ENCODE results near the gene OCA2. TPM values are rescaled to one million over a fixed set of nuclear protein-coding genes. Genes with fewer than 3 reads are reported as not detected.

Gene OCA2
- total and polyA plus RNA-seq, 2 of the 13 experiments (the other 11 are each of a cell fraction or from before 2014, with no cell fraction given) = 0.02 to 0.05 TPM

DNA sequence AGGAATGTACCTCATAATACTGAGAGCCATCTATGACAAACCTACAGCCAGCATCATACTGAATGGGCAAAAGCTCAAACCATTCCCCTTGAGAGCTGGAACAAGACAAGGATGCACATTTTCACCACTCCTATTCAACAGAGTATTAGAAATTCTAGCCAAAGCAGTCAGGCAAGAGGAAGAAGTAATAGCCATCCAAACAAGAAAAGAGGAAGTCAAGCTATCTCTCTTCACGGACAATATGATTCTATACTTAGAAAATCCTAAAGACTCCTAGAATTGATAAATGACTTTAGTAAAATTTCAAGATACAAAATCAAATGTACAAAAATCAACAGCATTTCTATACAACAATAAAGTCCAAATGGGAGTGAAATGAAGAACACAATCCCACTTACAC, 30.2 kb downstream of the OCA2 start:
- H2AFZ ChIP-seq (ENCODE audit: low read length) = no peak overlapping the region
- H3K4me1 ChIP-seq (ENCODE audit: insufficient read depth, low read length) = no peaks in the 10 kb centered on the region
- ATAC-seq (no peak), DNase-seq (ENCODE audit: low spot score) (no peak), FAIRE-seq (no peak)
- no peak overlapping the region for H3K9ac ChIP-seq (ENCODE audit: insufficient read depth, low read depth, low read length)
- intact Hi-C loops (cut with micrococcal nuclease; ENCODE audit: unreplicated experiment) = no loop called here
- H3K4me2 ChIP-seq (ENCODE audit: low read depth, low read length) = no peak overlapping the region
- CTCF ChIA-PET (ENCODE audit: low intra/inter-chr PET ratio, low total read pairs) = no interaction called here
- H3K27ac ChIP-seq (ENCODE audit: extremely low read length, insufficient read depth, low read length) = no peak overlapping the region
- no TSS peak for BruUV-seq (replicated peaks)
- POLR2A ChIA-PET = no interaction called here
- no peaks in the 10 kb centered on the region for H3K27me3 ChIP-seq (ENCODE audit: control insufficient read depth in 1 of 2, insufficient read depth in 2 of 2, low read length in 2 of 2)
- no peaks in the 10 kb centered on the region for H3K9me3 ChIP-seq (ENCODE audit: low read length)
- 97% methylated on average over 1 of the region's 1 CpG for WGBS (ENCODE audit: low lambda C conversion rate)
- no peaks in the 10 kb centered on the region for H4K20me1 ChIP-seq (ENCODE audit: insufficient read depth, low read length)
- in situ Hi-C loops (cut with HindIII; ENCODE audit: extremely low pct_ligation_motif_present, low pct_unique_long_range_greater_than_20kb) = no loop called here
- H3K36me3 ChIP-seq (replicated peaks in 1 of 2; ENCODE audit: control insufficient read depth in 1 of 2, insufficient read depth in 2 of 2, low read length in 2 of 2) = no peaks in the 10 kb centered on the region
- H3K79me2 ChIP-seq (ENCODE audit: insufficient read depth, low read length) = no peaks in the 10 kb centered on the region
- H3K4me3 ChIP-seq (replicated peaks in 1 of 3; ENCODE audit: insufficient read depth in 1 of 3, low read depth in 2 of 3, low read length in 3 of 3) = no peak overlapping the region
- TF ChIP-seq PPARG (CRISPR knock-in tag; conservative IDR thresholded peaks at IDR 0.05) = no peak
- TF ChIP-seq HNRNPK (IDR thresholded peaks at IDR 0.05; ENCODE audit: low read depth, low read length, poor library complexity, severe bottlenecking) = no peak
- no peak for TF ChIP-seq ZNF296 (CRISPR knock-in tag; conservative IDR thresholded peaks at IDR 0.05)
- TF ChIP-seq ZSCAN21 (CRISPR knock-in tag; IDR thresholded peaks at IDR 0.05; ENCODE audit: borderline replicate concordance) = no peak
- TF ChIP-seq ZBTB8A (CRISPR knock-in tag; IDR thresholded peaks at IDR 0.05; ENCODE audit: borderline replicate concordance, low read depth) = no peak
- no peak for TF ChIP-seq SIX4 (CRISPR knock-in tag; IDR thresholded peaks at IDR 0.05)
- no peak for TF ChIP-seq ZNF660 (CRISPR knock-in tag; IDR thresholded peaks at IDR 0.05; ENCODE audit: borderline replicate concordance, low read depth)
- TF ChIP-seq, protein P1, sequence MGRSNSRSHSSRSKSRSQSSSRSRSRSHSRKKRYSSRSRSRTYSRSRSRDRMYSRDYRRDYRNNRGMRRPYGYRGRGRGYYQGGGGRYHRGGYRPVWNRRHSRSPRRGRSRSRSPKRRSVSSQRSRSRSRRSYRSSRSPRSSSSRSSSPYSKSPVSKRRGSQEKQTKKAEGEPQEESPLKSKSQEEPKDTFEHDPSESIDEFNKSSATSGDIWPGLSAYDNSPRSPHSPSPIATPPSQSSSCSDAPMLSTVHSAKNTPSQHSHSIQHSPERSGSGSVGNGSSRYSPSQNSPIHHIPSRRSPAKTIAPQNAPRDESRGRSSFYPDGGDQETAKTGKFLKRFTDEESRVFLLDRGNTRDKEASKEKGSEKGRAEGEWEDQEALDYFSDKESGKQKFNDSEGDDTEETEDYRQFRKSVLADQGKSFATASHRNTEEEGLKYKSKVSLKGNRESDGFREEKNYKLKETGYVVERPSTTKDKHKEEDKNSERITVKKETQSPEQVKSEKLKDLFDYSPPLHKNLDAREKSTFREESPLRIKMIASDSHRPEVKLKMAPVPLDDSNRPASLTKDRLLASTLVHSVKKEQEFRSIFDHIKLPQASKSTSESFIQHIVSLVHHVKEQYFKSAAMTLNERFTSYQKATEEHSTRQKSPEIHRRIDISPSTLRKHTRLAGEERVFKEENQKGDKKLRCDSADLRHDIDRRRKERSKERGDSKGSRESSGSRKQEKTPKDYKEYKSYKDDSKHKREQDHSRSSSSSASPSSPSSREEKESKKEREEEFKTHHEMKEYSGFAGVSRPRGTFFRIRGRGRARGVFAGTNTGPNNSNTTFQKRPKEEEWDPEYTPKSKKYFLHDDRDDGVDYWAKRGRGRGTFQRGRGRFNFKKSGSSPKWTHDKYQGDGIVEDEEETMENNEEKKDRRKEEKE (IDR thresholded peaks at IDR 0.05) = no peak
- TF ChIP-seq, protein P2, sequence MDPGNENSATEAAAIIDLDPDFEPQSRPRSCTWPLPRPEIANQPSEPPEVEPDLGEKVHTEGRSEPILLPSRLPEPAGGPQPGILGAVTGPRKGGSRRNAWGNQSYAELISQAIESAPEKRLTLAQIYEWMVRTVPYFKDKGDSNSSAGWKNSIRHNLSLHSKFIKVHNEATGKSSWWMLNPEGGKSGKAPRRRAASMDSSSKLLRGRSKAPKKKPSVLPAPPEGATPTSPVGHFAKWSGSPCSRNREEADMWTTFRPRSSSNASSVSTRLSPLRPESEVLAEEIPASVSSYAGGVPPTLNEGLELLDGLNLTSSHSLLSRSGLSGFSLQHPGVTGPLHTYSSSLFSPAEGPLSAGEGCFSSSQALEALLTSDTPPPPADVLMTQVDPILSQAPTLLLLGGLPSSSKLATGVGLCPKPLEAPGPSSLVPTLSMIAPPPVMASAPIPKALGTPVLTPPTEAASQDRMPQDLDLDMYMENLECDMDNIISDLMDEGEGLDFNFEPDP (CRISPR knock-in tag; conservative IDR thresholded peaks at IDR 0.05) = no peak
- no peak for TF ChIP-seq ZNF24 (IDR thresholded peaks at IDR 0.05)
- no peak for TF ChIP-seq EZH2 (conservative IDR thresholded peaks at IDR 0.05; ENCODE audit: low read depth, low read length)
- TF ChIP-seq SOX13 (IDR thresholded peaks at IDR 0.05) = no peak
- TF ChIP-seq SOX13 (CRISPR knock-in tag; conservative IDR thresholded peaks at IDR 0.05 in 1 of 2, IDR thresholded peaks at IDR 0.05 in 1 of 2) = no peak
- no peak for TF ChIP-seq GZF1 (CRISPR knock-in tag; IDR thresholded peaks at IDR 0.05)
- TF ChIP-seq, protein P3, sequence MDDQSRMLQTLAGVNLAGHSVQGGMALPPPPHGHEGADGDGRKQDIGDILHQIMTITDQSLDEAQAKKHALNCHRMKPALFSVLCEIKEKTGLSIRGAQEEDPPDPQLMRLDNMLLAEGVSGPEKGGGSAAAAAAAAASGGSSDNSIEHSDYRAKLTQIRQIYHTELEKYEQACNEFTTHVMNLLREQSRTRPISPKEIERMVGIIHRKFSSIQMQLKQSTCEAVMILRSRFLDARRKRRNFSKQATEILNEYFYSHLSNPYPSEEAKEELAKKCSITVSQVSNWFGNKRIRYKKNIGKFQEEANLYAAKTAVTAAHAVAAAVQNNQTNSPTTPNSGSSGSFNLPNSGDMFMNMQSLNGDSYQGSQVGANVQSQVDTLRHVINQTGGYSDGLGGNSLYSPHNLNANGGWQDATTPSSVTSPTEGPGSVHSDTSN (CRISPR knock-in tag; IDR thresholded peaks at IDR 0.05; ENCODE audit: borderline replicate concordance) = no peak
- TF ChIP-seq STAT5B (CRISPR knock-in tag; IDR thresholded peaks at IDR 0.05) = no peak
- TF ChIP-seq, protein P4, sequence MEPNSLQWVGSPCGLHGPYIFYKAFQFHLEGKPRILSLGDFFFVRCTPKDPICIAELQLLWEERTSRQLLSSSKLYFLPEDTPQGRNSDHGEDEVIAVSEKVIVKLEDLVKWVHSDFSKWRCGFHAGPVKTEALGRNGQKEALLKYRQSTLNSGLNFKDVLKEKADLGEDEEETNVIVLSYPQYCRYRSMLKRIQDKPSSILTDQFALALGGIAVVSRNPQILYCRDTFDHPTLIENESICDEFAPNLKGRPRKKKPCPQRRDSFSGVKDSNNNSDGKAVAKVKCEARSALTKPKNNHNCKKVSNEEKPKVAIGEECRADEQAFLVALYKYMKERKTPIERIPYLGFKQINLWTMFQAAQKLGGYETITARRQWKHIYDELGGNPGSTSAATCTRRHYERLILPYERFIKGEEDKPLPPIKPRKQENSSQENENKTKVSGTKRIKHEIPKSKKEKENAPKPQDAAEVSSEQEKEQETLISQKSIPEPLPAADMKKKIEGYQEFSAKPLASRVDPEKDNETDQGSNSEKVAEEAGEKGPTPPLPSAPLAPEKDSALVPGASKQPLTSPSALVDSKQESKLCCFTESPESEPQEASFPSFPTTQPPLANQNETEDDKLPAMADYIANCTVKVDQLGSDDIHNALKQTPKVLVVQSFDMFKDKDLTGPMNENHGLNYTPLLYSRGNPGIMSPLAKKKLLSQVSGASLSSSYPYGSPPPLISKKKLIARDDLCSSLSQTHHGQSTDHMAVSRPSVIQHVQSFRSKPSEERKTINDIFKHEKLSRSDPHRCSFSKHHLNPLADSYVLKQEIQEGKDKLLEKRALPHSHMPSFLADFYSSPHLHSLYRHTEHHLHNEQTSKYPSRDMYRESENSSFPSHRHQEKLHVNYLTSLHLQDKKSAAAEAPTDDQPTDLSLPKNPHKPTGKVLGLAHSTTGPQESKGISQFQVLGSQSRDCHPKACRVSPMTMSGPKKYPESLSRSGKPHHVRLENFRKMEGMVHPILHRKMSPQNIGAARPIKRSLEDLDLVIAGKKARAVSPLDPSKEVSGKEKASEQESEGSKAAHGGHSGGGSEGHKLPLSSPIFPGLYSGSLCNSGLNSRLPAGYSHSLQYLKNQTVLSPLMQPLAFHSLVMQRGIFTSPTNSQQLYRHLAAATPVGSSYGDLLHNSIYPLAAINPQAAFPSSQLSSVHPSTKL (CRISPR knock-in tag; IDR thresholded peaks at IDR 0.05) = no peak

All from HepG2 (cell line).